Suppressor macrophage (primary cell): Measurements from ENCODE around the gene NANP.

Source experiments
- DNase-seq, 4 experiments: peaks; one replicate each; pipeline ENCODE4 v3.0.0-alpha.2; 2020 to 2022

Gene NANP

GRCh38 chr20:25567286-25567685 is 56.5 kb downstream of the NANP start:
- DNase-seq = no peak

- DNase-seq = no peak
Measured at GRCh38 chr20:25566821-25567220, 57.0 kb downstream of the NANP start.

GRCh38 chr20:25565578-25566157 is 58.1 kb downstream of the NANP start:
- no peak for DNase-seq

DNA sequence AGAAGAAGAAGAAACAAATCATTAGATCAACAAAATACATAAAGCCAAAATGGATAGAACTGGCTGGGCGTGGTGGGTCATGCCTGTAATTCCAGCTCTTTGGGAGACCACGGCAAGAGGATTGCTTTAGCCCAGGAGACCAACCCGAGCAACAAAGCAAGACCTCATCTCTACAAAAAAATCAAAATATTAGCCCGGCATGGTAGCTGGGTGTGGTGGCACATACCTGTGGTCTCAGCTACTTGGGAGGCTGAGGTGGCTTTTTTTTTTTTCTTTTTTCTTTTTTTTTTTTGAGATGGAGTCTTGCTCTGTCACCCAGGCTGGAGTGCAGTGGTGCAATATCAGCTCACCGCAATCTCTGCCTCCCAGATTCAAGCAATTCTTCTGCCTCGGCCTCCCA is 59.9 kb downstream of the NANP start:
- DNase-seq = no peak

DNA sequence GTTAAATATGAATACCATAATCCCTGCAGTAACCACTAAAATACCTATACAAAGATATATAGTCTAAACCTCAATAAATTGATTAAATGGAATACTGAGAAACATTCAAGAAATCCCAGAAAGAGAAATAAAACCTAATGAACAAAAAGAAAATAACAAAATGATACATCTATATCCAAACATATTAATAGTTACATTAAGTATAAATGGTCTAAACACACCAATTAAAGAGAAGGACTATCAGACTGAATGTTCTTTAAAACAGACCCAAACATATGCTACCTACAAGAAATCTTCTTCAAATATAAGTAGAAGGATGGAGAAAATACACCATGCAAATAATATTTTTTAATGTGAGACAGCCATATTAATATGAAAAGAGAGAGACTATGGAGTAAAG is 60.5 kb downstream of the NANP start:
- DNase-seq = no peak
